AG10803 (cell line): Measurements from ENCODE around the gene CPXM1.

ENCODE experiments used
- DNase-seq: peaks from one replicate; pipeline ENCODE4 v3.0.0; 2010; ENCODE audit warnings: low read depth
- H3K4me3 ChIP-seq: 2 replicates; pipeline ENCODE4 v1.5.1; 2011; ENCODE audit warnings: mild to moderate bottlenecking, low read length, control low read depth
- TF ChIP-seq, protein P1 (sequence below): conservative IDR thresholded peaks from 2 replicates; pipeline ENCODE4 v1.5.1; 2011; ENCODE audit warnings: mild to moderate bottlenecking, low read length, control low read depth, inconsistent platforms

CPXM1 gene

DNA sequence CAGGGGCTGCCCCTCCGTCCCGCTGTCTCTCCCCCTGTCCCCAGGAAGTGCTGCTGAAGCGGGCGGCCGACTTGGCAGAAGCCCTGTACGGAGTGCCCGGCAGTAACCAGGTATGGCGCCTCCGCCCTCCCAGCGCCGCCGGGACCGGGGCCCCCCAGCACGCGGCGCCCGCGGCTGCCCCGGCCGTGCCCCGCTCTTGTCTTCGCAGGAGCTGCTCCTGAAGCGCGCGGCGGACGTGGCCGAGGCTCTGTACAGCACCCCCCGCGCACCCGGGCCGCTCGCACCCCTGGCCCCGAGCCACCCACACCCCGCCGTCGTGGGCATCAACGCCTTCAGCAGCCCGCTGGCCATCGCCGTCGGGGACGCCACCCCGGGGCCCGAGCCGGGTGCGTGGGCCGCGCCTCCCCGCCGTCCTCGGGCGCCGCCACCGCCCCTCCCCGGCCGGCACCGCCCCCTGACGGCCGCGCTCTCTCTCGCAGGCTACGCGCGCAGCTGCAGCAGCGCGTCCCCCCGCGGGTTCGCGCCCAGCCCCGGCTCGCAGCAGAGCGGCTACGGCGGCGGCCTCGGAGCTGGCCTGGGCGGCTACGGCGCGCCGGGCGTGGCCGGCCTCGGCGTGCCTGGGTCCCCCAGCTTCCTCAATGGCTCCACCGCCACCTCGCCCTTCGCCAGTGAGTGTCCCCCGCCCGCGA, 48.4 kb downstream of the CPXM1 start:
- peak overlapping the region; percentile 35 for H3K4me3 ChIP-seq
- DNase-seq, result no peak
- TF ChIP-seq, protein P1, sequence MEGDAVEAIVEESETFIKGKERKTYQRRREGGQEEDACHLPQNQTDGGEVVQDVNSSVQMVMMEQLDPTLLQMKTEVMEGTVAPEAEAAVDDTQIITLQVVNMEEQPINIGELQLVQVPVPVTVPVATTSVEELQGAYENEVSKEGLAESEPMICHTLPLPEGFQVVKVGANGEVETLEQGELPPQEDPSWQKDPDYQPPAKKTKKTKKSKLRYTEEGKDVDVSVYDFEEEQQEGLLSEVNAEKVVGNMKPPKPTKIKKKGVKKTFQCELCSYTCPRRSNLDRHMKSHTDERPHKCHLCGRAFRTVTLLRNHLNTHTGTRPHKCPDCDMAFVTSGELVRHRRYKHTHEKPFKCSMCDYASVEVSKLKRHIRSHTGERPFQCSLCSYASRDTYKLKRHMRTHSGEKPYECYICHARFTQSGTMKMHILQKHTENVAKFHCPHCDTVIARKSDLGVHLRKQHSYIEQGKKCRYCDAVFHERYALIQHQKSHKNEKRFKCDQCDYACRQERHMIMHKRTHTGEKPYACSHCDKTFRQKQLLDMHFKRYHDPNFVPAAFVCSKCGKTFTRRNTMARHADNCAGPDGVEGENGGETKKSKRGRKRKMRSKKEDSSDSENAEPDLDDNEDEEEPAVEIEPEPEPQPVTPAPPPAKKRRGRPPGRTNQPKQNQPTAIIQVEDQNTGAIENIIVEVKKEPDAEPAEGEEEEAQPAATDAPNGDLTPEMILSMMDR, result no peak

DNA sequence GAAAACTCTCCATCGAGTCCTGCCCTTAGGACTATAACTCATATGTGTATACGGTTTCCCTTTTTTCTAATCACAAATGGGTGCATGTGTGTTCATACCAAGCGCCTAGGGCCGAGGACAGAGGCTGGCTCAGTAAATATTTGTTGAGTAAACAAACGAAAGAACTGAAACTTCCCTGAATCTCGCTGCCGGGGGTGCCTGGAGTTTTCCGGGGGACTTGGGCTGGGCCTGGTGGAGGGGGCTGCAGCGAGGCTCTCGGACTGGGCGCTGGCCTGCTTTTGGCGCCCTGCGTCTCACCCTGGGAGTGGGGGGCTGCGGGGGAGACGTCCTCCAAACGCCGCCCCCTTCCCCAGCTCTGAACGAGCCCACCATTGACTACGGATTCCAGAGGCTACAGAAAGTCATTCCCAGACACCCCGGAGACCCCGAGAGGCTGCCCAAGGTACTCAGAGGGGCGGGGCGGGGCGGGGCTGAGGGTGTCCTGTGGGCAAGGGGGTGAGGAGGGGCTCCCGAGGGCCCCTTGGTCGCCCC, 49.0 kb downstream of the CPXM1 start:
- peak overlapping the region; percentile 39 for H3K4me3 ChIP-seq
- TF ChIP-seq, protein P1, result no peak
- no peak for DNase-seq

DNA sequence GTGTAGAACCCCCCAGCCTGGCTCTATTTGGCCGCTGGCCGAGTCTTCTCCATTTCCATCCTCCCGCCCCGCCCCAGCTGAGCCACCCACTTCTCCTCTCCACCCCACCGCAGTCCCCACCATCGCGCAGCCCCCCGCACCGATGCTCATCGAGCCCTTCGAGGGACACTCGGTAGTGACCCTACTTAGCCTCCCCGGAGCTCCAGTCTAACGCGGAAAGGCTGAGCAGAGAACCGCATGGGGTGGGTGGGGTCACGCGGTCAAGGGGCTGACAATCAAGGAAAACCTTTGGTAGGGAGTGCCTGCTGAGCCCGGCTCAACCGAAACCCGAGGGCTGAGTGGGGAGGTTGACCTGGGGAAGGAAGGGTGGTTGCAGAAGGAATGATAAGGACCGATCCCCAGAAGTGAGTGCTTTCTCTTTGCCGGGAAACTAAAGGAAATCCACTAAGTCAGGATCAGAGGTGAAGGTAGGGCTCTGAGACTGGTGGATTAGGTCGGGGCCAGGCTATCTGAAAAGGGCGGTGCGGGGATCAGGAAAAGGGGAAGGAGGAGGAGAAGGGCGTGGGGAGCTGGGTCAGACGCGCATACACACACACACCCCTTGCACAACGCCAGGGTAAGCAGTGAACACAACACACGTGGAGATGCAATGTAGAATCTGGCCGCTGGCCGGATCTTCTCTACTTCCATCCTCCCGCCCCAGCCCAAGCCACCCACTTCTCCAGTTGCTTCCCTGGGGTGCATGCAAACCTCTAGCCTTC, 49.8 kb downstream of the CPXM1 start:
- TF ChIP-seq, protein P1, result no peak
- peak; percentile 38 for DNase-seq
- peak overlapping the region; percentile 16 for H3K4me3 ChIP-seq

DNA sequence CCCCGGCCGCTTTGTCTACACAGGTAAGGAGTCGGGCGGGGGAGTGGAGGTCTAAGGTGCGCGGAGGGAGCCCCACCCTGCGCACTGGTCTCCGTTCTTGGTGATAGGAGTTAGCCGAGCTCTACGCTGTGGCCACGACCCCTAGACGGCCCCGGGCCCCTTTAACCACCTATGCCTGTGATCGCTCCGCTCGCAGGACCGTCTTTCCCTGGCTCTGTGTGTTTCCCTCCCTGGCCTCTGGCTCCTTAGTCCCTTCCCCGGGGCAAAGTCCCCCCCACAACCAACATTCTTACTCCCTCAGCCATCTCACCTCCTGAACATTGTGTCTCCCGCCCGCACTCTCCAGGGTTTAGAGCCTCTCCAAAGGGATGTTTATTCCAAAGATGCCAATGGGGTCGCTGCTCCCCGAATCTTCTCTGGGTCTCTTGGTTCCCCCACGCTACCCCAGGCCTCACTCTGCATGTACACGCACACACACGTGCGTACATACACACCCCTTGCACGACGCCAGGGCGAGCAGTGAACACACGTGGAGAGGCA, 50.4 kb downstream of the CPXM1 start:
- no peak for DNase-seq
- no peak overlapping the region for H3K4me3 ChIP-seq
- TF ChIP-seq, protein P1, result no peak

DNA sequence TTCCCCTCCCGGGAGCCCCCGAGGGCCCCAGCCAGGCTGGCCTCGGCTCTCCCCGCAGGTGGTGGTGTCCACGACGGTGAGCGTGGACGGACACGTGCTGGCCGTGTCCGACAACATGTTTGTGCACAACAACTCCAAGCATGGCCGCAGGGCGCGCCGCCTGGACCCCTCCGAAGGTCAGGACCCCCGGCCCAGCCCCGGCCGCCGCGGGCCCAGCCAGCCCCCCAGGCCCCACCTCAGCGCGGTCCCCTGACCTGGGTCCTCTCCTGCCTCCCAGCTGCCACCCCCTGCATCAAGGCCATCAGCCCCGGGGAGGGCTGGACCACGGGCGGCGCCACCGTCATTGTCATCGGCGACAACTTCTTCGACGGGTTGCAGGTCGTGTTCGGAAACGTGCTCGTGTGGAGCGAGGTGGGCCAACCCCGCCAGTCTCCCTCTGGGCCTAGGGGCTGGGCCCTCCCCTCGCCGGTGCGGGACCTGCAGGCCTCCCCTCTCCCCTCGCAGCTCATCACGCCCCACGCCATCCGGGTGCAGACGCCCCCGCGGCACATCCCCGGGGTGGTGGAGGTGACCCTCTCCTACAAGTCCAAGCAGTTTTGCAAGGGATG, 51.0 kb downstream of the CPXM1 start:
- TF ChIP-seq, protein P1, result no peak
- H3K4me3 ChIP-seq, result no peak overlapping the region
- DNase-seq, result no peak

DNA sequence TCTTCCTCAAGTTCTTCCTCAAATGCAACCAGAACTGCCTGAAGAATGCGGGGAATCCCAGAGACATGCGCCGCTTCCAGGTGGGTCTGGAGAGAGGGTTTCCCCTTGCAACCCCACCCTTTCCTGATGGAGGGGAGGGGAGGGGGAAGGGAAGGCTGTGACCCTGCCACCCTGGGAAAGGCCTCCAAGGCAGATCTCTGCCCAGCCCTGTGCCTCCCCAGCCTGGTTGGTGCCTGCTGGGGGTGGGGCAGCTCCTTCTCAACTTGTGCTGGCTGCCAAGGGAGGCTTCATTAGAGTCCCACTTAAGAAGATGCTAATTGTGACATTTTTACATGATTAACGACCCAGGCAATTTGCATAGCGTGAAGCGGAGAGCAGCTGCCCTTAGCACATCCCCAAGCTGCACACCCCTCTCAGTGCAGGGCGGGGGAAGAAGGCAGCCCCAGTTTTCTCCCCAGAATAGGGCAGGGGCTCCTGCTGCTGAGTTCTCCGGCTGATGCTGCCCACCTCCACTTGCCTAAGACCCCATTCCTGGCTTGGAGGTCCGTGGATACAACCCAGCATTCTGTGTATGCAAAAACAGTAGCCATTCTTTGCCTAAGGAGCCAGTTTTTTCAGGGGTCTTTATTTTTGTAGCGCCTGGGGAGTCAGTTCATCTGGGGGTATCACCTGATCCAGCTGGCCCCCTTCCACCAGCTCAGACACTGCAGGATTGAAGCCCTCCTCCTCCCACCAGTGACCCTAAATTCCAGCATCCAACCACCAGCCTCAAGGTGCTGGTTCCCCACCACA, 51.7 kb downstream of the CPXM1 start:
- H3K4me3 ChIP-seq, result no peak overlapping the region
- TF ChIP-seq, protein P1, result no peak
- no peak for DNase-seq
